Activated CD8-positive, alpha-beta memory T cell treated with anti-CD3 and anti-CD28 coated beads, Interleukin-2, amount 50 U/mL, for 1 hour (primary cell): ENCODE data around the gene ANKRD44.

ENCODE experiments used
- DNase-seq: peaks from one replicate; pipeline ENCODE4 v3.0.0-alpha.2; 2020; ENCODE audit errors: extremely low read depth

ANKRD44 gene

DNA sequence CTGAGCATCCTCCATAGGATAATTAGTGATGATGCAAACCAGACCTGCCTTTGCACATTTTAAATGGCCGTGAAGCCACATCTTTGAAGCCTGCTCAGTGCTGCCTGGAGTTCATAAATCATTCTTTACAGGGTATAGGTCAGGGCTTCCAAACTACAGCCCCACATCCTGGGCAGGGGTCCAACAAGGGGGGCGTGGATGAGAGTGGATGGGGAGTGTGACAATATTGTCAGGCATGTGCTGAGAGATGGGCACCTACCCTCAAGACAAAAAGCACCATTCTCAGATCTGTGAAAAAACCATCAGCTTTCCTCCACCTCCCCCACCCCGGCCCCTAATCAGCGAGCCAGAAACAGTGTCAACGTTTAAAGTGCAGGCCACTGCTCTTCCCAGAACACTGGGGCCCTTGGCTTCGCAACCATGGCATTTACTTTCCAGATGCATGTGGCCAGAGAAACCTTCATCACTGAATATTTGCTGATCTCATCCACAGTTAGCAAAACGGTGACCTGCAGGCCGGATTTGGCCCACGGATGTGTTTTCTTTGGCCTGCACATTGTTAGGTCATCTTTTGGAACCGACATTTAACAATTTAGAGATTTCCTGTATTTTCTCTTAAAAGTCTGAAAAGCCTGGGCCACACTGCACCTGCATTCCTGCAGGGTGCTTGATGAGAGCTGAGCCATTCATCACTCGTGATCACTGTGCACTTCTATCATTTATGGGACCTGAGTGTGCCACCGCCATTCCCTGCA is 130.7 kb downstream of the ANKRD44 start:
- DNase-seq = no peak

GRCh38 chr2:197176522-197176921 is 134.1 kb downstream of the ANKRD44 start:
- DNase-seq = no peak

- no peak for DNase-seq
Observed at GRCh38 chr2:197174539-197175094, 136.0 kb downstream of the ANKRD44 start.

- DNase-seq = no peak
Observed at GRCh38 chr2:197171582-197171981, 139.0 kb downstream of the ANKRD44 start.

DNA sequence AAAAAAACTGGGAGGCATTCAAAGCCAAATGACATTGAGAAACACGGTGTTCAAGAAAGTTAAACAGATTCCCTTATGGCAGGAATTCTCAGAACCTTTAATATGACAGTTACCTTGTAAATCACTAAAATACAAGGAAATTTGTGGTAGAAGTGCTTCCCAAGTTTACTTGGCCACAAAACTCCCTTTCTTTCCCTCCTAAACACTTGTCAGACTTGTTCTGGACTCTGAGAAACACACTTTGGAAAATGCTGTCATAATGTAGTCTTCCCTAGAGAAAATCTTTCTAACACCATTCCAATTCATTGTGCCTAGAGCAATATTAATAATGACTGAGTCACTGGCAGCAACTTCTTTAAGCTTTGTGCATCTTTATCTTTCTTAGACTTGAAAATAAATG is 140.4 kb downstream of the ANKRD44 start:
- no peak for DNase-seq

GRCh38 chr2:197168705-197169104 is 141.9 kb downstream of the ANKRD44 start:
- no peak for DNase-seq

GRCh38 chr2:197167608-197168314 is 142.8 kb downstream of the ANKRD44 start:
- DNase-seq = no peak

GRCh38 chr2:197165020-197165419 is 145.6 kb downstream of the ANKRD44 start:
- DNase-seq = no peak

- DNase-seq = no peak
Observed at GRCh38 chr2:197164141-197164754, 146.3 kb downstream of the ANKRD44 start.

GRCh38 chr2:197163712-197164140 is 146.9 kb downstream of the ANKRD44 start:
- DNase-seq = no peak

DNA sequence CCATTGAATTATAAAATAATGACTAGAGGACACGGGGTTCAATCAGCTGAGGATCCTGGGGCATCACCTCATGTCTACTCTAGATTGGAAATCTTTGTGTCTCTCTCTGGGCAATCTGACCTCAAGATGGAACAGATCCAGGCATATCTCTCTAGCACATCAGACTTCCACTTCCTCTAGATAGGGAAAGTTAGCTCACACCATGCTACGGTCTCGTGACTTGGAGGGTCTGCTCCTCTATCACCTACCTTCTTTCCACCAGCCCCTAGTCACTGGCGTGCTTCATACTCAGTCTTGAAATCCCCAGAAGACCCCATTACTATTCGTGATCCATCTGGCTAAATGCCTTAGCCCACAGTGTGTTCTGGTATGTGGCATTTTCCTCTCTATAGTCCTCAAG is 148.8 kb downstream of the ANKRD44 start:
- DNase-seq = no peak

DNA sequence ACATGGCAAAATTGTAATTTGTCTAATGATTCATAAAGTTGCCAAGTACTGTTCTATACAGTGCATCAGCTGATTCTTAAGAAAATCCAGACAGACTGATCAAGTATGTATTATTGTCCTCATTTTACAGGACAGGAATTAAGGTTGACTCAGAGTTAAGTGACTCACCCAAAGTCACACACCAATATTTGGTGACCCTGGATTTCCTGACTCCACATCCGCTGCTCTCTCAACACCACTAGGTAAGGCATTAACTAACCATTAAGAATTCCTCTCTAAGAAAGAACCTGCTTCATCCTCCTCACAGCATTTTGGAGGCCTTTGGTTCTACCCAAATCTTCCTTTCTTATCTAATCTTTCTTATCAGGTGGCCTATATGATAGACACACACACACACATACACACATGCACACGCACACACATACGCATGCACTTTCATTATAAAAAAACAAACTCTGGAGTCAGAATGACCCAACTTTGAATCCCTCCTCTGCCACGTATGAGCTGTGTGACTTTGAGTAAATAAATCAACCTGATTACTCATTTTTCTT is 150.8 kb downstream of the ANKRD44 start:
- no peak for DNase-seq

DNA sequence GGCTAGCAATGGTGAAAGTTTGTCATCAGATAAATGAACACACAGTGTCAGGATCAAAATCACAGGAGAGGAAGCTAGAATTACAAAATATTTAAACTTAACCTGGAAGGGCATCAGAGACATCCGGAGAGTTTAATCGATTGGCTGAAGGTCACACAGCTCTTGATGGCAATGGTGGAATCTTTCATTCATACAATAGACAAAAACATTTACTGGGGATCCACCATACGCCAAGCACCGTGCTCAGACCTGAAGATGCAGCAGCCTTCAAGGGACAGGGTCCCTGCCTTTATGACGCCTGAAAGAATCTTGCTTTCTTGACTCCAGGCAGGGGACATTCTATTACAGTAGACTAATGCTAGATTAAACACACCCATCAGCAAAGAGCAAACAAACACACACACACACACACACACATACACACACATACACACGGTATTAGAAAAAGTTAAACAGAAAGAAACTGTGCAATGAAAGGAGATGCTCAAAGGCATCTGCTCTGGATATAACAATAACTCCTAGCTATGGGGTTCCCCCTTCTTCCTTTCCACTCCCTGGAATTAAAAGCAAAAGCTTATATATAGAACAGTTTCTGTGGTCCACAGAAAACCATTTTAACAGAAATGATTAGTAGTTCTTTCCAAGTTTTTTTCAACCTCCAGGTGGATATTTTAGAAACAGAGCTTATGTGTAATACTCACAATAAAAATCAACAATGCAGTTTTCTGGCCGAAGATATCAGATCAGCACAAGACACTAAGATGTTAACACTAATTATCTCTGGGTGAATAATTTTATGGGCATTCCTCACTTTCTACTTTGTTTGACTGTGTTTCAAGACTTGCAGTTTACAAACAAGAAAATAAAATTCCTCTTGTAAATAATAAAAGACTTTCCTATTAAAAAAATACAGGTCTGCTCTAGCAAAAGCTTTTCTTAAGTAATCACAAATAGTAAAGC is 151.7 kb downstream of the ANKRD44 start:
- no peak for DNase-seq

DNA sequence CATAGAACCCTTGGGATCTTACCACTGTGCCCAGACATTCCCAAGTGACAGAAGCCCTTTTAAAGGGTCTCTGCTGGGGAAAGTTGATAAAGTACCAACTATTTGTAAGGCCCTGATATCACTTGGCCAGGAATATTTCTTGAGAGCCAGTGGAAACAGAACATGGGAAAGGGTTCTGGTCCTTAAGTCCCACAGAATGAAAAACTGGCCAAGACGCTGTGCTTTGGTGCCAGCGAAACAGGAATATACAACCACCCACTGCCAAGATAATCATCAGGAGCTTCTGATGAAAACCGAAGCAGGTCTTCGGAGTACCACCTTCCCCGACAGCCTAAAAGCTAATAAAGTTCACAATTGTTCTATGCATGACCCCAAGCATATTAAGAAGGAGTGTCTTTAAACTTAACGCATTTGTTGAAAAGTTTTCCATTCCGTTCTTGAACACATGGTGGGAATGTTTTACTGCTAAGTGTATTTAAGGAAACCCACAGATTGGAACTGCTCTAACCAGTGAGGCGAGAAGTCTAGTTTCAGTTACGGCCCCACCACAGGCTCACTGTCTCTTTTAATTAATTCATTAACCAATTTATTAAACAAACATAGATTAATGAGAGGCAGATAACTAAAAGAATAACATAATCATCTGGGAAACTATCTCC is 152.6 kb downstream of the ANKRD44 start:
- no peak for DNase-seq

DNA sequence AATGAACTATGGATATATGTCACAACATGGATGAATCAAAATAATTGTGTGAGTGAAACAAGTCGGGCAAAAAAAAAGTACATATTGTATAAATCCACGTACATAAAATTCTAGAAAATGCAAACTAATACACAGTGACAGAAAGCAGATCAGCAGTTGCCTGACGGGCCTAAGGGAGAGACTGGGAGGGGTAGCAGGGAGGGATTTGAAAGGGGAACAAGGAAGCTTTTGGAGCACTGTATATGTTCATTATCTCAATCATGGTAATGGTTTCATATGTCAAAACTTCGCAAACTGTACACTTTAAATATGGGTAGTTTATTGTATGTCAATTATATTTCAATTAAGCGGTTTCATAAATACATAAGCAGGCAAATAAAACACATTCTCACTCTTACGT is 153.8 kb downstream of the ANKRD44 start:
- no peak for DNase-seq

GRCh38 chr2:197152451-197153228 is 157.9 kb downstream of the ANKRD44 start:
- no peak for DNase-seq

- no peak for DNase-seq
Observed at GRCh38 chr2:197149546-197149945, 161.0 kb downstream of the ANKRD44 start.

- no peak for DNase-seq
Observed at GRCh38 chr2:197148401-197148800, 162.2 kb downstream of the ANKRD44 start.

GRCh38 chr2:197147942-197148341 is 162.6 kb downstream of the ANKRD44 start:
- DNase-seq = no peak

- no peak for DNase-seq
Observed at GRCh38 chr2:197146995-197147394, 163.6 kb downstream of the ANKRD44 start.
